T1000 (cell line): Measurements from ENCODE around the gene C14orf93.
"Not testable (repeated sequence)": the region's sequence is repeated elsewhere in the genome, so short reads cannot be mapped to it uniquely, and the experiment has no call there.

Experiments used
- DNase-seq: peaks from one replicate; lab custom pipeline; 2025; ENCODE audit warnings: mixed read lengths; lab: John Stamatoyannopoulos, UW

C14orf93 gene

GRCh38 chr14:22973217-22974032 is 36.5 kb downstream of the C14orf93 start:
- DNase-seq = no peak

DNA sequence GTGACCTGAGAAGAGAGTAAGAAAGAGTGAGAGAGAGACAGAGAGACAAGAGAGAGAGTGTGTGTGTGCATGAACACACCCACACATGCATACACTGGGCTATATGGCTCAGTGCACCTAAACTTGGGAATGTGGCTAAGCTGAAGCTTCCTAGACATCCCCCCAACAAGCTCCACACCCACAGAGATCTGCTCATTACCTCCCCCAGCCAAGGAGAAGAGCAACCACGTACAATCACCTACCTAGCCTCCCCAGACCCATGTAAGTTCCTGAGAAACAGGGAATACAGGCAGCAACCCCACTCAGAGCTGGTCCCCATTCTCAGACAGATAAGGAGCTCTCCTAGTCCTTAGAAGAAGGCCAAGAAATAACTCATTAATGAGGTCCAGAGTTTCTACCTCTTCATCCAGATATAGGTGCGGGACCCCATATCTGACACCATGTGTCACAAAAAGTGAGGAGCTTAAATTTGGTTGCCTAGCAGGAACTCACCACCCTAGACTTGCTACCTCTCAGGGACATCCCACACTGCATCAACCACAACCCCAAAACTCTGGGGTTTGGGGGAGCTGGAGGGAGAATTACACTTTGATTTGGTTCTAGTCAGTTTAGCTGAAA is 37.5 kb downstream of the C14orf93 start:
- no peak for DNase-seq

DNA sequence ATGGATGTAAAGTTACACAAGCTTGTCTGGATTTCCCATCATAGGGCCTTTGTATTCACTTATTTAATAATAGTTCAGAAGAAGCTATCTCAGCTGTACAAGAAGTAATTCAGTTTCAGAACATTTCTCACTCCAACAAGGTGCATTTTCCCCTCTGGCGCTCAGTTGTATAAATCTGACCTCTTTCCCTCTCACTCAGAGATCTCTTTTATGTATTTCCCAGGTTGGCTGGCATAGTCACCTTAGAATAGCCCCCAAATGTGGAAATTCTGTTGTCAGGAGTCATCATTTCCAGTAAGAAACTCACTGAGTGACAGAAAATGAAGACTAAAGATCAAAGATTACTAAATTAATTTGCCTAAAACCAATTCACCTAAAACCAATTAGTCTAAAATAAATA is 38.8 kb downstream of the C14orf93 start:
- no peak for DNase-seq

- no peak for DNase-seq
Measured at GRCh38 chr14:22966783-22967269, 43.1 kb downstream of the C14orf93 start.

GRCh38 chr14:22965916-22966782 is 43.8 kb downstream of the C14orf93 start:
- not testable (repeated sequence) for DNase-seq

DNA sequence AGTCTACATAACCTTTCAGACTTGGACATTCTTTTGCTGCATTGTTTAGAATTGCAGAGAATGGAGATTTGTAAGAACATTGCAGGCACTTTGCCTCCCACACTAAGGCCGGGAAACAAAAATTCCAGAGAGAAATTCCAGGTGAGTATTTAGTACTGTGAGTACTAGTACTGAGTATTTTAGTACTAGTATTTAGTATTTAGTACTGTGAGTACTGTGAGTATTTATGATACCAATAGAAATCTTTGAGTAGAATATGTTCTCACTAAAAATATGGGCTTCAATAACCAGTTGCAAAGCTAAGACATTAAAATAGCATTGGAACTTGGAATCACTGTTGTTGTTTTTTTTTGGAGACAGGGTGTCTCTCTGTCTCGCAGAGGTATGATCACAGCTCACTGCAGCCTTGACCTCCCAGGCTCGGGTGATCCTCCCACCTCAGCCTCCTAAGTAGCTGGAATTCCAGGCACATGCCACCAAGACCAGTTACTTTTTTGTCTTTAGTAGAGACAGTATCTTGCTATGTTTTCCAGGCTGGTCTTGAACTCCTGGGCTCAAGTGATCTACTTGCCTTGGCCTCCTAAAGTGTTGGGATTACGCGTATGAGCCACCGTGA is 47.8 kb downstream of the C14orf93 start:
- no peak for DNase-seq

DNA sequence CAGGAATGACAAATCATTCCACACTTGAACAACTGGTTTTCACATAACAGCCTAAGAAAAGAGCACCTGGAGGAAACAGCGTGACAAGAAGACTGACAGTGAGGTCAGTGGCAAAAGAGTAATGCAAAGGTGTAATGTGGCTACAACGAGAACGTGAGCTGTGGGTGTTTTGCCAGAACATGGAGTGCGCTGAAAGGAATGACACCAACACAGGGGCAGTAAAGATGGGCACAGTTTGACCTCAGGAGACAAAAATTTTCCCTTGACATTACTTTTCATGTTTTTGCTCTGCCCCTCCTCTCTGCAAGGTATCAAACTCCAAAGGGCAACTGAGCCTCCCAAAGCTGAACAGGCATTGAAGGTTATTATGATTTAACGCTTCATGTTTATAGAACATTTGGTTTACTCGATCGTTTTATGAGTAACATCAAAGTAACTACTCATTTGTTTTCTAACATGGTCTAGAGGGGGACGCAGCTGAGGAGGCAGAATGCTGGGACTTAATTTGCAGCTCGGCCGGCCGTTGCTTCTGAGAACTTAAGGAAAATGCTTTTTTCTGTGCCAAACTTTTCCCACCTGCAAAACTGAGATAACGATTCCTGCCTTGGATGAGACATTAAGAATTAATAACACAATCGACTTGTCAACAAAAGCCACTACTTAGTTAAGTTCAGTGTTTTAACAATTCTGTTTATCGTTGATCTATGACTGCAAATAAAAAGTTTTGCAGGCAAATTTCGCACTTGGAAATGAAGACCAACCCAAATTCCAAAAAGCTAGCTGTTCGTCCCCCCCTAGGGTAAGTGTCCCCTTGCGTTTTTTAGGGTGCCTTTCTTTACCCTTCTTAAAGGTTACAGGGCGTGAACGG is 54.0 kb downstream of the C14orf93 start:
- no peak for DNase-seq

GRCh38 chr14:22952418-22952817 is 57.5 kb downstream of the C14orf93 start:
- no peak for DNase-seq

- not testable (repeated sequence) for DNase-seq
Measured at GRCh38 chr14:22951795-22952194, 58.1 kb downstream of the C14orf93 start.

GRCh38 chr14:22945642-22946041 is 64.3 kb downstream of the C14orf93 start:
- DNase-seq = no peak

- DNase-seq = no peak
Measured at GRCh38 chr14:22939684-22940083, 70.3 kb downstream of the C14orf93 start.
